Smooth muscle cell (in vitro differentiated cells): Measurements from ENCODE around the gene ZBTB44. TPM values are rescaled to one million over a fixed set of nuclear protein-coding genes. Genes with fewer than 3 reads are reported as not detected.
A peak's percentile ranks its signal among the peaks of the same experiment; 100 is the strongest.

Source experiments
- DNase-seq: peaks from one replicate; lab custom pipeline; 2025; ENCODE audit not compliant: unreplicated experiment; lab: John Stamatoyannopoulos, UW
- H2AFZ ChIP-seq: fragments of 200-600 bp; sonication (generic); 2 replicates; pipeline ENCODE4 v1.6.0; 2016; ENCODE audit warnings: antibody characterized with exemption, low read depth, mild to moderate bottlenecking
- H3F3A ChIP-seq: fragments of 200-600 bp; sonication (generic); 2 replicates; pipeline ENCODE4 v1.6.0; 2017; ENCODE audit warnings: antibody characterized with exemption, low read depth
- H3K27ac ChIP-seq: fragments of 200-600 bp; sonication (generic); 2 replicates; pipeline ENCODE4 v1.5.1; 2016; ENCODE audit warnings: low read depth, mild to moderate bottlenecking
- H3K27me3 ChIP-seq: fragments of 200-600 bp; sonication (generic); 2 replicates; pipeline ENCODE4 v1.6.1; 2016; ENCODE audit warnings: low read depth, mild to moderate bottlenecking
- H3K36me3 ChIP-seq: fragments of 200-600 bp; sonication (generic); 2 replicates; pipeline ENCODE4 v1.5.1; 2016; ENCODE audit warnings: low read depth
- H3K4me1 ChIP-seq: fragments of 200-600 bp; sonication (generic); 2 replicates; pipeline ENCODE4 v1.5.1; 2016; ENCODE audit warnings: low read depth
- H3K4me2 ChIP-seq: fragments of 200-600 bp; sonication (generic); 2 replicates; pipeline ENCODE4 v1.6.0; 2016; ENCODE audit warnings: mild to moderate bottlenecking
- H3K4me3 ChIP-seq: fragments of 200-600 bp; sonication (generic); 2 replicates; pipeline ENCODE4 v1.5.1; 2016; ENCODE audit warnings: mild to moderate bottlenecking
- H3K79me2 ChIP-seq: fragments of 200-600 bp; sonication (generic); 2 replicates; pipeline ENCODE4 v1.6.0; 2016; ENCODE audit warnings: low read depth, mild to moderate bottlenecking
- H3K9ac ChIP-seq: fragments of 200-600 bp; sonication (generic); 2 replicates; pipeline ENCODE4 v1.6.0; 2016; ENCODE audit warnings: low read depth
- H3K9me3 ChIP-seq: fragments of 200-600 bp; sonication (generic); replicated peaks from 2 replicates; pipeline ENCODE4 v1.5.1; 2016; ENCODE audit warnings: low read depth
- H4K20me1 ChIP-seq: fragments of 200-600 bp; sonication (generic); 2 replicates; pipeline ENCODE4 v1.6.0; 2016; ENCODE audit warnings: low read depth
- WGBS: methylation state at CpG from one replicate; pipeline ENCODE4 v1.1.7; 2016; ENCODE audit warnings: low lambda C conversion rate; 5-methylcytosine and 5-hydroxymethylcytosine counted together
- polyA plus RNA-seq: library from polyadenylated mRNA; unstranded; fragments of >200 nt; fragmentation: Nextera tagmentation; extraction: Ambion mirVana; gene quantifications from 2 replicates; pipeline ENCODE4 v1.2.1, GENCODE V29; 2016
- total RNA-seq: library from RNA; depleted of rRNA; stranded (reverse); fragments of >200 nt; gene quantifications from 2 replicates; pipeline ENCODE4 v1.2.3, GENCODE V29; 2014
- TF ChIP-seq, protein P1 (sequence below): fragments of 200-600 bp; sonication (generic); IDR thresholded peaks from 2 replicates; pipeline ENCODE4 v1.5.1; 2017; ENCODE audit warnings: borderline replicate concordance, mild to moderate bottlenecking, antibody characterized with exemption; ENCODE audit not compliant: insufficient read depth, poor library complexity, severe bottlenecking

The ZBTB44 gene
- total and polyA plus RNA-seq, 2 experiments from 2014 or later, result 2.3 to 27.3 TPM

GRCh38 chr11:130181295-130182272, 133.1 kb downstream of the ZBTB44 start:
- Histone ChIP-seq H3K4me1 (no peaks in the 10 kb centered on the region), H4K20me1 (no peaks in the 10 kb centered on the region), H3K4me2 (no peak overlapping the region), H3K9ac (no peak overlapping the region), H3K79me2 (no peaks in the 10 kb centered on the region), H3K9me3 (no peaks in the 10 kb centered on the region), H3F3A (no peaks in the 10 kb centered on the region), H2AFZ (no peak overlapping the region), H3K36me3 (no peaks in the 10 kb centered on the region), H3K4me3 (no peak overlapping the region), H3K27ac (no peak overlapping the region), H3K27me3 (no peaks in the 10 kb centered on the region)
- no peak for DNase-seq
- TF ChIP-seq, protein P1, sequence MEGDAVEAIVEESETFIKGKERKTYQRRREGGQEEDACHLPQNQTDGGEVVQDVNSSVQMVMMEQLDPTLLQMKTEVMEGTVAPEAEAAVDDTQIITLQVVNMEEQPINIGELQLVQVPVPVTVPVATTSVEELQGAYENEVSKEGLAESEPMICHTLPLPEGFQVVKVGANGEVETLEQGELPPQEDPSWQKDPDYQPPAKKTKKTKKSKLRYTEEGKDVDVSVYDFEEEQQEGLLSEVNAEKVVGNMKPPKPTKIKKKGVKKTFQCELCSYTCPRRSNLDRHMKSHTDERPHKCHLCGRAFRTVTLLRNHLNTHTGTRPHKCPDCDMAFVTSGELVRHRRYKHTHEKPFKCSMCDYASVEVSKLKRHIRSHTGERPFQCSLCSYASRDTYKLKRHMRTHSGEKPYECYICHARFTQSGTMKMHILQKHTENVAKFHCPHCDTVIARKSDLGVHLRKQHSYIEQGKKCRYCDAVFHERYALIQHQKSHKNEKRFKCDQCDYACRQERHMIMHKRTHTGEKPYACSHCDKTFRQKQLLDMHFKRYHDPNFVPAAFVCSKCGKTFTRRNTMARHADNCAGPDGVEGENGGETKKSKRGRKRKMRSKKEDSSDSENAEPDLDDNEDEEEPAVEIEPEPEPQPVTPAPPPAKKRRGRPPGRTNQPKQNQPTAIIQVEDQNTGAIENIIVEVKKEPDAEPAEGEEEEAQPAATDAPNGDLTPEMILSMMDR, result no peak
- whole genome bisulfite sequencing, result 82% methylated on average over 11 of the region's 11 CpGs

DNA sequence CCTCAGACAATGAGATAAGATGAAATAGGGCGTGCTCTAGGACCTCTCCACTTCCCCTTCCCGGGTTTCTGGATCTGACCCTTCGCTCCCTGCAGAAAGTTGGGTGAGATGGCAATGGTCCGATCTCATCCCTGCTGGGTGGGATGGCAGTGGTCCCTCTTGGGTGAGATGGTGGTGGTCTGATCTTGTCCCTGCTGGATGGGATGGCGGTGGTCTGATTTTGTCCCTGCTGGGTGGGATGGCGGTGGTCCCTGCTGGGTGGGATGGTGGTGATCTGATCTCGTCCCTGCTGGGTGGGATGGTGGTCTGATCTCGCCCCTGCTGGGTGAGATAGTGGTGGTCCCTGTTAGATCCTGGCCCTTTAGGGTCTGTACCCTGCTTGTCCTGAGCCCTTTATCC, 133.8 kb downstream of the ZBTB44 start:
- H3K4me1 ChIP-seq, result no peaks in the 10 kb centered on the region
- 86% methylated on average over 8 of the region's 8 CpGs for WGBS
- H3K4me2 ChIP-seq, result no peak overlapping the region

DNA sequence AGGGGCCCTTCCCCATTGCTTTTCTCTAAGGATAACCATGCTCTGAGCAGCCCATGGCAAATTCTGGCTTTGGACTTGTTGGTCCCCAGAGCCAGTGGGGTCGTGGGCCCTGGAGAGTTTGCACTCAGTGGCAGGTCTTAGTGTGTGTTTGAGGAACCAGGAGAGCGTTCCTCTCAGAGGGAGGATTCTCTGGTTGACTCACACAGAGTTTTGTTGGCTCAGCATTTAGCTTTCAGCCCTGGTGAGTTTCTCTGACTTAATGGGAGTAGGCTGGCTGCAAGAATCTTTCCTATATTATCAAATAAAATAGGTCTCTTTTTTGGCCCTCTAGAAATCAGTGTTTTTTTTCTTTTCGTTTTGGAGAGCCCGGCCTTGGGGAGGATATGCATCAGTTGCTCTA, 134.2 kb downstream of the ZBTB44 start:
- TF ChIP-seq, protein P1, result no peak
- Histone ChIP-seq H3K4me1 (no peaks in the 10 kb centered on the region), H3K79me2 (no peaks in the 10 kb centered on the region), H3K9me3 (no peaks in the 10 kb centered on the region), H2AFZ (no peak overlapping the region), H3K9ac (no peak overlapping the region), H3K36me3 (no peaks in the 10 kb centered on the region), H3K27ac (peak overlapping the region; percentile 52), H3K4me2 (no peak overlapping the region), H3K4me3 (no peak overlapping the region), H3K27me3 (no peaks in the 10 kb centered on the region), H4K20me1 (no peaks in the 10 kb centered on the region), H3F3A (no peaks in the 10 kb centered on the region)
- WGBS, result 66% methylated on average over 4 of the region's 4 CpGs
- DNase-seq, result no peak

More for the DNA sequence above, 133.8 kb downstream of the ZBTB44 start:
- Histone ChIP-seq H3K9me3 (no peaks in the 10 kb centered on the region), H4K20me1 (no peaks in the 10 kb centered on the region), H3K79me2 (no peaks in the 10 kb centered on the region), H3K27ac (no peak overlapping the region), H3K36me3 (no peaks in the 10 kb centered on the region), H3F3A (no peaks in the 10 kb centered on the region), H3K9ac (no peak overlapping the region), H3K27me3 (no peaks in the 10 kb centered on the region), H2AFZ (no peak overlapping the region), H3K4me3 (no peak overlapping the region)
- DNase-seq, result no peak
- TF ChIP-seq, protein P1, result no peak
